Measurements from ENCODE around the gene SYK.

The SYK gene

GRCh38 chr9:90909225-90909624, 107.6 kb downstream of the SYK start:
- DNase-seq, result no peak

- DNase-seq, result no peak
These were observed 108.2 kb downstream of the SYK start for GRCh38 chr9:90909747-90910283.

GRCh38 chr9:90914196-90914595, 112.6 kb downstream of the SYK start:
- no peak for DNase-seq

GRCh38 chr9:90914868-90915483, 113.4 kb downstream of the SYK start:
- no peak for DNase-seq

GRCh38 chr9:90915693-90916092, 114.1 kb downstream of the SYK start:
- no peak for DNase-seq

- DNase-seq, result no peak
These were observed 114.6 kb downstream of the SYK start for GRCh38 chr9:90916147-90916734.

- no peak for DNase-seq
These were observed 118.3 kb downstream of the SYK start for GRCh38 chr9:90919883-90920282.

- DNase-seq, result no peak
These were observed 119.5 kb downstream of the SYK start for GRCh38 chr9:90921104-90921503.

GRCh38 chr9:90921969-90922368, 120.3 kb downstream of the SYK start:
- DNase-seq, result no peak

- DNase-seq, result no peak
These were observed 124.1 kb downstream of the SYK start for GRCh38 chr9:90925581-90926257.

- no peak for DNase-seq
These were observed 125.3 kb downstream of the SYK start for GRCh38 chr9:90926936-90927335.

- DNase-seq, result no peak
These were observed 125.9 kb downstream of the SYK start for GRCh38 chr9:90927496-90927895.

- no peak for DNase-seq
These were observed 128.0 kb downstream of the SYK start for GRCh38 chr9:90929626-90930025.

- no peak for DNase-seq
These were observed 131.8 kb downstream of the SYK start for GRCh38 chr9:90933468-90933867.

GRCh38 chr9:90939351-90939750, 137.7 kb downstream of the SYK start:
- DNase-seq, result no peak

GRCh38 chr9:90940280-90940679, 138.7 kb downstream of the SYK start:
- no peak for DNase-seq

GRCh38 chr9:90941661-90942060, 140.0 kb downstream of the SYK start:
- no peak for DNase-seq

- DNase-seq, result no peak
These were observed 140.9 kb downstream of the SYK start for GRCh38 chr9:90942555-90942954.

- no peak for DNase-seq
These were observed 141.7 kb downstream of the SYK start for GRCh38 chr9:90943341-90943740.

GRCh38 chr9:90945336-90945735, 143.7 kb downstream of the SYK start:
- DNase-seq, result no peak

GRCh38 chr9:90946982-90947381, 145.4 kb downstream of the SYK start:
- no peak for DNase-seq
